ENCODE measurements around the gene CCDC116. TPM values are rescaled to one million over a fixed set of nuclear protein-coding genes. Genes with fewer than 3 reads are reported as not detected.
"Not testable (repeated sequence)": the region's sequence is repeated elsewhere in the genome, so short reads cannot be mapped to it uniquely, and the experiment has no call there.

The CCDC116 gene
- polyA plus RNA-seq, 1 donor from 2014 or later, result 0.28 TPM

DNA sequence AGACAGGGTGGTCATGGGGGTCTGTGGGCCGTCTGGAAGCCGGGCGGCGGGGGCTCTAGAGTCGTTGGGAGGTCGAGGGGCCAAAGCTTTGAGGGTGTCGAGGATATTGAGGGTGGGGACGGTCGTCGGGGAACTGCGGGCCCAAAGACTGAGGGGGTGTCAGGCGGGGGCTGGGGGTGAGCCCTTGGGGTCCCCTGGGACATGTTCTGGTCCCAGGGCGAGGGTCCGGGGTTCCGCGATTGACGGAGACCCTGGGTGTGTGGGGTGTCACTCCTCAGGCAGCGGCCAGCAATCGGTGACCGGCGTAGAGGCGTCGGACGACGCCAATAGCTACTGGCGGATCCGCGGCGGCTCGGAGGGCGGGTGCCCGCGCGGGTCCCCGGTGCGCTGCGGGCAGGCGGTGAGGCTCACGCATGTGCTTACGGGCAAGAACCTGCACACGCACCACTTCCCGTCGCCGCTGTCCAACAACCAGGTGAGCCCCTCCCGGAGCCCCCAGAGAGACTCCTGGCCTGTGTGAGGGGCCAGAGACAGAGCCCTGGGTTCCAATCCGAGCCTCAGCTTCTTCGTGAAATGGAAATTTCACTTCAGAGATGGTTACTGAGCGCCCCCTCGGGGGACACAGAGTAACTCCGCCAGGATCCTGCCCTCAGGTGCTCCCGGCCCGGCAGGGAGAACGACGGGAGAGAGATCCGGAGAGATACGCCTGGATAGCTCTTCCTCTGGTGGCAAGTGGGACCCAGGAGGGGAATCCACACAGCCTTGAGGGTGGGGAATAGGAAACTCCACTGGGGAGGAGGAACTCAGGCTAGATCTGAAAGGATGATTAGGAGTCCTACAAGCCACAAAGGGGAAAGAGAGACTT lies 10.3 kb downstream of the CCDC116 start:
- H3K27ac ChIP-seq (ENCODE audit: low read length), result no peak overlapping the region
- H3K27me3 ChIP-seq (ENCODE audit: insufficient read depth, low read depth, low read length), result no peaks in the 10 kb centered on the region
- no peaks in the 10 kb centered on the region for H3F3A ChIP-seq (ENCODE audit: insufficient read depth, low read length, poor library complexity, severe bottlenecking)
- H3K36me3 ChIP-seq (ENCODE audit: insufficient read depth, low read length), result no peaks in the 10 kb centered on the region
- peak overlapping the region; percentile 86 for H3K4me3 ChIP-seq (ENCODE audit: low read length)
- H3K79me2 ChIP-seq (replicated peaks; ENCODE audit: insufficient read depth, low read length), result no peaks in the 10 kb centered on the region
- H3K9me2 ChIP-seq (ENCODE audit: insufficient read depth, low read length), result no peaks in the 10 kb centered on the region
- no peaks in the 10 kb centered on the region for H3K9me3 ChIP-seq (ENCODE audit: low read length)
- H3K4me2 ChIP-seq (ENCODE audit: low read length), result peak overlapping the region; percentile 89
- H4K20me1 ChIP-seq (ENCODE audit: insufficient read depth), result no peaks in the 10 kb centered on the region
- H3K9ac ChIP-seq (ENCODE audit: low read length), result peak overlapping the region; percentile 64
- TF ChIP-seq MXI1 (conservative IDR thresholded peaks at IDR 0.05; ENCODE audit: poor library complexity, severe bottlenecking) (no peak), RAD21 (conservative IDR thresholded peaks at IDR 0.05) (peak; percentile 66)
- TF ChIP-seq, protein P1, sequence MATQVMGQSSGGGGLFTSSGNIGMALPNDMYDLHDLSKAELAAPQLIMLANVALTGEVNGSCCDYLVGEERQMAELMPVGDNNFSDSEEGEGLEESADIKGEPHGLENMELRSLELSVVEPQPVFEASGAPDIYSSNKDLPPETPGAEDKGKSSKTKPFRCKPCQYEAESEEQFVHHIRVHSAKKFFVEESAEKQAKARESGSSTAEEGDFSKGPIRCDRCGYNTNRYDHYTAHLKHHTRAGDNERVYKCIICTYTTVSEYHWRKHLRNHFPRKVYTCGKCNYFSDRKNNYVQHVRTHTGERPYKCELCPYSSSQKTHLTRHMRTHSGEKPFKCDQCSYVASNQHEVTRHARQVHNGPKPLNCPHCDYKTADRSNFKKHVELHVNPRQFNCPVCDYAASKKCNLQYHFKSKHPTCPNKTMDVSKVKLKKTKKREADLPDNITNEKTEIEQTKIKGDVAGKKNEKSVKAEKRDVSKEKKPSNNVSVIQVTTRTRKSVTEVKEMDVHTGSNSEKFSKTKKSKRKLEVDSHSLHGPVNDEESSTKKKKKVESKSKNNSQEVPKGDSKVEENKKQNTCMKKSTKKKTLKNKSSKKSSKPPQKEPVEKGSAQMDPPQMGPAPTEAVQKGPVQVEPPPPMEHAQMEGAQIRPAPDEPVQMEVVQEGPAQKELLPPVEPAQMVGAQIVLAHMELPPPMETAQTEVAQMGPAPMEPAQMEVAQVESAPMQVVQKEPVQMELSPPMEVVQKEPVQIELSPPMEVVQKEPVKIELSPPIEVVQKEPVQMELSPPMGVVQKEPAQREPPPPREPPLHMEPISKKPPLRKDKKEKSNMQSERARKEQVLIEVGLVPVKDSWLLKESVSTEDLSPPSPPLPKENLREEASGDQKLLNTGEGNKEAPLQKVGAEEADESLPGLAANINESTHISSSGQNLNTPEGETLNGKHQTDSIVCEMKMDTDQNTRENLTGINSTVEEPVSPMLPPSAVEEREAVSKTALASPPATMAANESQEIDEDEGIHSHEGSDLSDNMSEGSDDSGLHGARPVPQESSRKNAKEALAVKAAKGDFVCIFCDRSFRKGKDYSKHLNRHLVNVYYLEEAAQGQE (IDR thresholded peaks at IDR 0.05; ENCODE audit: borderline replicate concordance), result no peak
- TF ChIP-seq, protein P2, sequence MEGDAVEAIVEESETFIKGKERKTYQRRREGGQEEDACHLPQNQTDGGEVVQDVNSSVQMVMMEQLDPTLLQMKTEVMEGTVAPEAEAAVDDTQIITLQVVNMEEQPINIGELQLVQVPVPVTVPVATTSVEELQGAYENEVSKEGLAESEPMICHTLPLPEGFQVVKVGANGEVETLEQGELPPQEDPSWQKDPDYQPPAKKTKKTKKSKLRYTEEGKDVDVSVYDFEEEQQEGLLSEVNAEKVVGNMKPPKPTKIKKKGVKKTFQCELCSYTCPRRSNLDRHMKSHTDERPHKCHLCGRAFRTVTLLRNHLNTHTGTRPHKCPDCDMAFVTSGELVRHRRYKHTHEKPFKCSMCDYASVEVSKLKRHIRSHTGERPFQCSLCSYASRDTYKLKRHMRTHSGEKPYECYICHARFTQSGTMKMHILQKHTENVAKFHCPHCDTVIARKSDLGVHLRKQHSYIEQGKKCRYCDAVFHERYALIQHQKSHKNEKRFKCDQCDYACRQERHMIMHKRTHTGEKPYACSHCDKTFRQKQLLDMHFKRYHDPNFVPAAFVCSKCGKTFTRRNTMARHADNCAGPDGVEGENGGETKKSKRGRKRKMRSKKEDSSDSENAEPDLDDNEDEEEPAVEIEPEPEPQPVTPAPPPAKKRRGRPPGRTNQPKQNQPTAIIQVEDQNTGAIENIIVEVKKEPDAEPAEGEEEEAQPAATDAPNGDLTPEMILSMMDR (IDR thresholded peaks at IDR 0.05; ENCODE audit: poor library complexity, severe bottlenecking), result peak; percentile 71
- H2AFZ ChIP-seq (ENCODE audit: low read depth, low read length), result peak overlapping the region; percentile 88

DNA sequence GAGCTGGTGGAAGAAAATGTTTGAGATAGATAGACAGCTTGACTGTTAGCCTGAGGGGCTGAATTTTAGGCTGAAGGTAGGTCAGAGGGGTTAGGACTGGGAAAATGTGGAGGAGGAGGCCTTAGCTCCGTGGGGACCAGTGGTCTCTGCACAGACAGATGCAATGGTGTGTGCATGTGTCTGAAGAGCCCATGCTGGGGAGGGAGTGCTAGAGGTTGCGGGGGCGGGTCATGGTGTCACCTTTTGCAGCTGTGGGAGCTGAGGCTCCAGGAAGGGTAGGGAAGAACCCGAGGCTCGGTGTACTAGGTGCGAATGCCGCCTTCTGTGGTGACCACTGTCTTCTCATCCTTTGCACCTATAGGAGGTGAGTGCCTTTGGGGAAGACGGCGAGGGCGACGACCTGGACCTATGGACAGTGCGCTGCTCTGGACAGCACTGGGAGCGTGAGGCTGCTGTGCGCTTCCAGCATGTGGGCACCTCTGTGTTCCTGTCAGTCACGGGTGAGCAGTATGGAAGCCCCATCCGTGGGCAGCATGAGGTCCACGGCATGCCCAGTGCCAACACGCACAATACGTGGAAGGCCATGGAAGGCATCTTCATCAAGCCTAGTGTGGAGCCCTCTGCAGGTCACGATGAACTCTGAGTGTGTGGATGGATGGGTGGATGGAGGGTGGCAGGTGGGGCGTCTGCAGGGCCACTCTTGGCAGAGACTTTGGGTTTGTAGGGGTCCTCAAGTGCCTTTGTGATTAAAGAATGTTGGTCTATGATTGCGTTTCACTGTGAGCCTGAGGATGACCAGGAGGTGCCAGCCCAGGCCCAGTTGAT lies 11.2 kb downstream of the CCDC116 start:
- Histone ChIP-seq H3K9me2 (ENCODE audit: insufficient read depth, low read length) (no peaks in the 10 kb centered on the region), H3K27ac (ENCODE audit: low read length) (no peak overlapping the region), H3K9ac (ENCODE audit: low read length) (no peak overlapping the region), H4K20me1 (ENCODE audit: insufficient read depth) (no peaks in the 10 kb centered on the region), H3K9me3 (ENCODE audit: low read length) (no peaks in the 10 kb centered on the region), H3K27me3 (ENCODE audit: insufficient read depth, low read depth, low read length) (no peaks in the 10 kb centered on the region), H3K4me3 (ENCODE audit: low read length) (peak overlapping the region; percentile 86), H2AFZ (ENCODE audit: low read depth, low read length) (no peak overlapping the region), H3K36me3 (ENCODE audit: insufficient read depth, low read length) (no peaks in the 10 kb centered on the region), H3F3A (ENCODE audit: insufficient read depth, low read length, poor library complexity, severe bottlenecking) (no peaks in the 10 kb centered on the region), H3K79me2 (replicated peaks; ENCODE audit: insufficient read depth, low read length) (no peaks in the 10 kb centered on the region), H3K4me2 (ENCODE audit: low read length) (no peak overlapping the region)
- TF ChIP-seq EZH2 (IDR thresholded peaks at IDR 0.05; ENCODE audit: borderline replicate concordance, insufficient read depth, low read length, poor library complexity, severe bottlenecking), result no peak
- no peak for TF ChIP-seq RAD21 (conservative IDR thresholded peaks at IDR 0.05)
- no peak for TF ChIP-seq EP300 (conservative IDR thresholded peaks at IDR 0.05; ENCODE audit: poor library complexity, severe bottlenecking)
- no peak for TF ChIP-seq SMC3 (conservative IDR thresholded peaks at IDR 0.05; ENCODE audit: poor library complexity)
- TF ChIP-seq, protein P1 (IDR thresholded peaks at IDR 0.05; ENCODE audit: borderline replicate concordance), result no peak
- no peak for TF ChIP-seq MXI1 (conservative IDR thresholded peaks at IDR 0.05; ENCODE audit: poor library complexity, severe bottlenecking)

DNA sequence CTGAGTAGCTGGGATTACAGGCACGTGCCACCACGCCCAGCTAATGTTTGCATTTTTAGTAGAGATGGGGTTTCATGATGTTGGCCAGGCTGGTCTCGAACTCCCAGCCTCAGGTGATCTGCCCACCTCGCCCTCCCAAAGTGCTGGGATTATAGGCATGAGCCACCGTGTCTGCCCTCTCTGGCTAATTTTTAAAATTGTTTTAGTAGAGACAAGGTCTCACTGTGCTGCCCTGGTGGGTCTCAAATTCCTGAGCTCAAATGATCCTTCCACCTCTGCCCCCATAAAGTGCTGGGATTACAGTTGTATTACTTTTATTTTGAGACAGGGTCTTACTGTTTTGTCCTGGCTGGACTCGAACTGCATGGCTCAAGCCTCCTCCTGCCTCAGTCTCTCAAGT lies 13.0 kb downstream of the CCDC116 start:
- H3K4me3 ChIP-seq (ENCODE audit: low read length); H3K27me3 ChIP-seq (ENCODE audit: insufficient read depth, low read depth, low read length); H3K79me2 ChIP-seq (replicated peaks; ENCODE audit: insufficient read depth, low read length): not testable (repeated sequence)

More for the DNA sequence above, 13.0 kb downstream of the CCDC116 start:
- H2AFZ ChIP-seq (ENCODE audit: low read depth, low read length); H3K9me3 ChIP-seq (ENCODE audit: low read length); H4K20me1 ChIP-seq (ENCODE audit: insufficient read depth); H3K9ac ChIP-seq (ENCODE audit: low read length); H3K4me2 ChIP-seq (ENCODE audit: low read length); H3F3A ChIP-seq (ENCODE audit: insufficient read depth, low read length, poor library complexity, severe bottlenecking); H3K27ac ChIP-seq (ENCODE audit: low read length); H3K9me2 ChIP-seq (ENCODE audit: insufficient read depth, low read length); H3K36me3 ChIP-seq (ENCODE audit: insufficient read depth, low read length): not testable (repeated sequence)
